Calu3 (cell line): Measurements from ENCODE around the gene AP3D1. TPM values are rescaled to one million over a fixed set of nuclear protein-coding genes. Genes with fewer than 3 reads are reported as not detected.

Experiments used
- BruUV-seq: library from RNA; stranded (reverse); fragments of 400-500 nt; replicated peaks from 2 replicates; lab custom pipeline; 2021; lab: Mats Ljungman, UMichigan
- CTCF ChIA-PET: fragments of 300-600 bp; sonication (Branson Sonifier 250); formaldehyde crosslinking; loops from one replicate; lab custom pipeline; 2022; ENCODE audit warnings: antibody characterized with exemption; lab: Charles Lee
- DNase-seq: peaks from one replicate; pipeline ENCODE4 v3.0.0; 2022
- H3K27ac Mint-ChIP-seq: one replicate; pipeline ENCODE4 v1.8.0; 2022; ENCODE audit warnings: mixed read lengths; ENCODE audit not compliant: unreplicated experiment
- H3K27me3 Mint-ChIP-seq: one replicate; pipeline ENCODE4 v1.8.0; 2022; ENCODE audit warnings: mixed read lengths; ENCODE audit not compliant: unreplicated experiment
- H3K36me3 Mint-ChIP-seq: one replicate; pipeline ENCODE4 v1.8.0; 2022; ENCODE audit warnings: mild to moderate bottlenecking, moderate library complexity, mixed read lengths; ENCODE audit not compliant: insufficient read depth, unreplicated experiment
- H3K4me1 Mint-ChIP-seq: one replicate; pipeline ENCODE4 v1.8.0; 2022; ENCODE audit warnings: mild to moderate bottlenecking, low read depth, mixed read lengths; ENCODE audit not compliant: unreplicated experiment
- H3K4me3 Mint-ChIP-seq: one replicate; pipeline ENCODE4 v1.8.0; 2022; ENCODE audit warnings: mild to moderate bottlenecking, low read depth, moderate library complexity, mixed read lengths; ENCODE audit not compliant: unreplicated experiment
- H3K9me3 Mint-ChIP-seq: one replicate; pipeline ENCODE4 v1.8.0; 2022; ENCODE audit warnings: low read depth, mixed read lengths; ENCODE audit not compliant: unreplicated experiment
- intact Hi-C: fragments of 100-400 bp; cut with micrococcal nuclease; formaldehyde crosslinking; loops from one replicate; pipeline ENCODE4 v1.10.0; 2022; ENCODE audit not compliant: unreplicated experiment
- total RNA-seq: library from RNA; stranded (reverse); gene quantifications from 2 replicates; pipeline ENCODE4 v1.2.3, GENCODE V29; 2022
- TF ChIP-seq, protein P1 (sequence below): fragments of 200-600 bp; IDR thresholded peaks from one replicate; pipeline ENCODE4 v1.8.0; 2022; ENCODE audit warnings: antibody characterized with exemption; ENCODE audit not compliant: unreplicated experiment

Gene AP3D1
- total RNA-seq, 1 experiment from 2014 or later: 107 TPM

DNA sequence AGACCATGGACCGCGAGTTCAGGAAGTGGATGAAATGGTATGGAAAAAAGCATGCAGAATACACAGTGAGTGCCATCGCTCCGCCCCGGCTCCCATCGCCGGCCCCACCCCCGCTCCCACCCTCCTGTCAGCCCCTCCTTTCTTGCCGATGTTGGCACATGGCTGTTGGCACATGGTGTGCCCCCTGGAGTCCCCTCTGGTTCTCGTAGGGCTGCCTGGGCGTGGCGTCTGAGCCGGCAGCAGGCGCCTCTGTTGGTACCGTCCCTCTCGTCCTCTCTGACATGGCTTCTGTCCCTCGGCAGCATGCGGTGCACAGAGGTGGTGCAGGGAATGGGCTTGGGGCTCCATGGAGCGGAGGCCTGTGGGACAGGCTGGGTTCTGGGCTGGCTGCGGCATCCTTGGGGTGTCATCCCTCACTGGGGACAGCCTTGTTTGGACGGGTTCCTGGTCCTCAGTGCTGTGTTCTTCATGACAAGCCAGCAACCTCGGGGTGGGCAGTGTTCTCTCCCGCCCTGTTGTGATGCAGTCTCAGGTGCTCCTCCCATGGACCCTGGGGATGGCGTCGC, 43.2 kb upstream of the AP3D1 start:
- no TSS peak for BruUV-seq
- H3K4me3 Mint-ChIP-seq: no peak overlapping the region
- intact Hi-C loops: no loop called here
- H3K4me1 Mint-ChIP-seq: no peaks in the 10 kb centered on the region
- CTCF ChIA-PET: no interaction called here
- peaks cover 46% of the 10 kb centered on the region for H3K36me3 Mint-ChIP-seq
- no peaks in the 10 kb centered on the region for H3K9me3 Mint-ChIP-seq
- no peak overlapping the region for H3K27ac Mint-ChIP-seq
- DNase-seq: no peak
- no peaks in the 10 kb centered on the region for H3K27me3 Mint-ChIP-seq
- TF ChIP-seq, protein P1, sequence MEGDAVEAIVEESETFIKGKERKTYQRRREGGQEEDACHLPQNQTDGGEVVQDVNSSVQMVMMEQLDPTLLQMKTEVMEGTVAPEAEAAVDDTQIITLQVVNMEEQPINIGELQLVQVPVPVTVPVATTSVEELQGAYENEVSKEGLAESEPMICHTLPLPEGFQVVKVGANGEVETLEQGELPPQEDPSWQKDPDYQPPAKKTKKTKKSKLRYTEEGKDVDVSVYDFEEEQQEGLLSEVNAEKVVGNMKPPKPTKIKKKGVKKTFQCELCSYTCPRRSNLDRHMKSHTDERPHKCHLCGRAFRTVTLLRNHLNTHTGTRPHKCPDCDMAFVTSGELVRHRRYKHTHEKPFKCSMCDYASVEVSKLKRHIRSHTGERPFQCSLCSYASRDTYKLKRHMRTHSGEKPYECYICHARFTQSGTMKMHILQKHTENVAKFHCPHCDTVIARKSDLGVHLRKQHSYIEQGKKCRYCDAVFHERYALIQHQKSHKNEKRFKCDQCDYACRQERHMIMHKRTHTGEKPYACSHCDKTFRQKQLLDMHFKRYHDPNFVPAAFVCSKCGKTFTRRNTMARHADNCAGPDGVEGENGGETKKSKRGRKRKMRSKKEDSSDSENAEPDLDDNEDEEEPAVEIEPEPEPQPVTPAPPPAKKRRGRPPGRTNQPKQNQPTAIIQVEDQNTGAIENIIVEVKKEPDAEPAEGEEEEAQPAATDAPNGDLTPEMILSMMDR: no peak

DNA sequence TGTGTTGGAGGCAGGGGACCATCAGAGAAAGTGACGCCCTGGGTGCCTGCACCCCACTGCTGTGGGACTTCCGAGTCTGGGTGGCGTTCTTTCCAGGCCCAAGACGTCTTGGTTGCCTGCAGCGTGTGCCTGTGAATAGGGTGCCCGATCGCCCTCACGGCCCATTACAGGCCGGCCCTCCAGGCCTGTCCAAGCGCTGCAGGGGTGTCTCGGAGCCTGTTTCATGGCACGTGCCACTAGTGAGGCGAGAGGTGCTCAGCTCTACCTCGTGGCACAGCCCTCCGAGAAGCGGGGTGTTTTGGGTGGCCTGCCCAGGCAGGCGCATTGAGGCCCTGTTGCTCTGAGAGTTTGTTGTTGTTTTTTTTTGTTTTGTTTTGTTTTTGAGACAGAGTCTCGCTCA, 42.4 kb upstream of the AP3D1 start:
- intact Hi-C loops: no loop called here
- no peaks in the 10 kb centered on the region for H3K27me3 Mint-ChIP-seq
- BruUV-seq: no TSS peak
- H3K4me3 Mint-ChIP-seq: no peak overlapping the region
- no peaks in the 10 kb centered on the region for H3K9me3 Mint-ChIP-seq
- TF ChIP-seq, protein P1: no peak
- DNase-seq: no peak
- no peak overlapping the region for H3K27ac Mint-ChIP-seq
- H3K4me1 Mint-ChIP-seq: no peaks in the 10 kb centered on the region
- CTCF ChIA-PET: no interaction called here
- H3K36me3 Mint-ChIP-seq: peaks cover 41% of the 10 kb centered on the region

DNA sequence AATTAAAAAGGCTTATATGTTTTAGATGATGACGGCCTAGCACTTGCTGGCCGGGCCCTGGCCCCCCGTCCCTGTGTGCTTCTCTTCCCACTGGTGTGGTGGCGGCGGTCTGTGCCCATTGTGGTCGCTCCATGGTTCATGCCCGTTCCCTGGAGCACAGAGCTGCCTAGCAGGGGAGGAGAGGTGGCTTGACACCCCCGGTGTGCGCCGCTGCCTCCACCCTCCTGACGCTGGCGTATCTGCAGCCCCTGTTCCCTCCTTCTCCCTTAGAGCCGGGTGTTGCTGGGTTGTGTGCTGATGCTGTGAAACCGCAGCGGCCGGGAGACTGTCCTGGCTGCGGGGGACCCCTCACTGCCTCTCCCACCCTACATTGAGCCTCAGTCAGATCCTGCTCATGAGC, 41.5 kb upstream of the AP3D1 start:
- TF ChIP-seq, protein P1: no peak
- CTCF ChIA-PET: no interaction called here
- DNase-seq: no peak
- H3K4me1 Mint-ChIP-seq: no peaks in the 10 kb centered on the region
- H3K27me3 Mint-ChIP-seq: no peaks in the 10 kb centered on the region
- no peak overlapping the region for H3K4me3 Mint-ChIP-seq
- no peaks in the 10 kb centered on the region for H3K9me3 Mint-ChIP-seq
- no TSS peak for BruUV-seq
- H3K36me3 Mint-ChIP-seq: peaks cover 38% of the 10 kb centered on the region
- H3K27ac Mint-ChIP-seq: no peak overlapping the region
- intact Hi-C loops: no loop called here

DNA sequence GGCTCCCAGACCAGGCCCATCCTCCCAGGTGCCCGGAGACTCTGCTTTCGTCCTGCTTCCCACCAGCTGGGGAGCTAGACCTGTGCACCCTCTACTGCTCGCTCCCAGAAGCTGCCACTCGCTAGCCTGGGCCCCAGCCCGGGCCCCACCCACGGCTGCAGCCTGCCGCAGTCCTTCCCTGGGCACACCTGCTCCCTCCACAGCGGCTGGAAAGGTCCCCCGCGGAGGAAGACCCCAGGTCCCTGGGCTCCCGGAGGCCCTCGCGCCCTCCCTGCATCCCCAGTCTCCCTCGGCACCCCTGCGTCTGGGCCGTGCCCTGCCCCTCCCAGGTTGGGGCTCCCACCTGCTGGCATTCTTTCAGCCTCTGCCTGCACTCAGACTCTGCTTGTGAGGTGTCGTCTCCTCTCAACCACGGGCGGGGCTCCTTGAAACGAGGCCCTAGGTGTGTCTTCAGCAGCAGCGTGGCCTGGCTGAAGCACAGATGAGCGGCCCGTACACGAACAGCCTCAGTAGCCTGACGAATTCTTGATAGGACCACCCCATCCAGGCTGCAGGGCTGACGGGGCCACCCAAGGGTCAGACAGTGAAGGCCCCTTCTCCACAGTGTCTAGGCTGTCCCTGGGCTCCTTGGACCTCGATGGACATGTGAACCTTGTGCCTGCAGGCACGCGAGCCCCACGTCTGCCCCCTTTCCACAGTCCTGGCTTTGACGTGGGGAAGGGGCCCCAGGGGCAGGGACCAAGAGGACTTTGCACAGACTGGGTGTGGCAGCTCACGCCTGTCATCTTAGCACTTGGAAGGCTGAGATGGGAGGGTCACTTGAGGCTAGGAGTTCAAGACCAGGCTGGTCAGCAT, 40.3 kb upstream of the AP3D1 start:
- H3K27me3 Mint-ChIP-seq: no peaks in the 10 kb centered on the region
- no peak for DNase-seq
- H3K9me3 Mint-ChIP-seq: no peaks in the 10 kb centered on the region
- H3K36me3 Mint-ChIP-seq: peaks cover 37% of the 10 kb centered on the region
- H3K4me3 Mint-ChIP-seq: no peak overlapping the region
- intact Hi-C loops: no loop called here
- TF ChIP-seq, protein P1: no peak
- H3K4me1 Mint-ChIP-seq: no peaks in the 10 kb centered on the region
- CTCF ChIA-PET: no interaction called here
- no TSS peak for BruUV-seq
- H3K27ac Mint-ChIP-seq: no peak overlapping the region
